ENCODE measurements around the gene NUP133. TPM values are rescaled to one million over a fixed set of nuclear protein-coding genes. Genes with fewer than 3 reads are reported as not detected.

Gene NUP133
- total and polyA plus RNA-seq, 2 of the 4 experiments (the other 2 are of a cell fraction) = 13.4 to 30.5 TPM

DNA sequence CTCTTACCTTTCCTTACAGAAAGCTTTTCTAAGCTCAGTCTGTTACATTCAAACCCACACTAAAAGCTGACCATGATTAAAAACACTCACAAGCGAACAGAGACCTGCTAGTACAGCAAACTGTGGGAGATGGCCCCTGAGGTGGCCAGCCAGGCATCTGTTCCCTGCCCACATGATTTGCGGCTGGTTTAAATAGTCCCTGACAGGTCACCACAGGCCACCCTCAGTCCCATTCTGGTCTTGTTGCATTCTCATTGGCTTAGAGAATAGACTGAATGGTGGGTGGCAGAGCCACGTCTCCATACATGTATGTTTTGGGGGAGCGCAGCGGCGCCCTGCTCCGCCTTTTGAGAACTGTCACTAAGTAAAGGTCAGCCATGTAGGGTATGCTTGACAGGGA is 71.9 kb downstream of the NUP133 start:
- Histone ChIP-seq H2BK15ac (ENCODE audit: low read depth, low read length) (no peak overlapping the region), H4K91ac (ENCODE audit: insufficient read depth, low read depth, low read length) (no peak overlapping the region), H3K27ac (ENCODE audit: insufficient read depth, low read length) (no peak overlapping the region), H3K14ac (replicated peaks; ENCODE audit: low read depth, low read length) (no peak overlapping the region), H2BK5ac (ENCODE audit: low read depth, low read length, poor library complexity, severe bottlenecking) (no peak overlapping the region), H3K4me2 (ENCODE audit: low read depth, low read length) (no peak overlapping the region), H3K56ac (ENCODE audit: extremely low read depth, insufficient read depth, low read length) (no peak overlapping the region), H2BK20ac (ENCODE audit: low read depth, low read length) (no peak overlapping the region), H3K36me3 (ENCODE audit: control insufficient read depth, insufficient read depth, low read length) (peaks cover 7% of the 10 kb centered on the region), H4K20me1 (ENCODE audit: insufficient read depth, low read length) (peaks cover under 1% of the 10 kb centered on the region; the same call in 1 of the 2 replicates), H2AK9ac (replicated peaks; ENCODE audit: low read depth, low read length, poor library complexity) (no peak overlapping the region), H2AFZ (replicated peaks; ENCODE audit: low read length, poor library complexity) (peak overlapping the region; percentile 39), H3K9me1 (ENCODE audit: insufficient read depth, low read length) (peaks cover 7% of the 10 kb centered on the region), H3K4me1 (ENCODE audit: control insufficient read depth, insufficient read depth, low read length) (peaks cover 7% of the 10 kb centered on the region), H3K4ac (ENCODE audit: low read depth, low read length) (no peak overlapping the region), H3K27me3 (ENCODE audit: control insufficient read depth, insufficient read depth, low read length) (peaks cover 42% of the 10 kb centered on the region), H3K4me3 (ENCODE audit: insufficient read depth, low read depth, low read length) (no peak overlapping the region), H4K5ac (ENCODE audit: low read depth, low read length) (no peak overlapping the region), H2BK120ac (ENCODE audit: low read depth, low read length) (no peak overlapping the region), H3K9me3 (ENCODE audit: control insufficient read depth, insufficient read depth, low read length) (peaks cover 8% of the 10 kb centered on the region), H3K23ac (ENCODE audit: low read depth, low read length) (no peak overlapping the region), H3K18ac (ENCODE audit: low read depth, low read length) (no peak overlapping the region), H3K9ac (ENCODE audit: low read depth, low read length) (no peak overlapping the region), H2AK5ac (ENCODE audit: low read depth, low read length) (no peak overlapping the region), H4K8ac (ENCODE audit: low read depth in 2 of 2, low read length in 2 of 2) (no peak overlapping the region), H3K79me1 (ENCODE audit: low read depth in 1 of 2, low read length in 2 of 2) (no peaks in the 10 kb centered on the region; a peak in 1 of 4 replicates)
- BruUV-seq (replicated peaks) = no TSS peak
- dilution Hi-C loops (cut with HindIII; ENCODE audit: low sequenced_read_pairs, unreplicated experiment) = no loop called here
- DNase-seq (no peak), ATAC-seq (ENCODE audit: low read depth) (no peak)
- POLR2A ChIA-PET (ENCODE audit: unreplicated experiment) = no interaction called here
- WGBS, 2 experiments (ENCODE audit: extremely low coverage in 2 of 2, insufficient read length in 1 of 2) = 80% methylated on average over 1 of the region's 7 CpGs; no CpG with 5 or more reads in 1 of the 2 experiments
- no peak for TF ChIP-seq RCOR1 (IDR thresholded peaks at IDR 0.05; ENCODE audit: insufficient replicate concordance, low read length)
- no peak for TF ChIP-seq POLR2A (IDR thresholded peaks at IDR 0.05; ENCODE audit: low read depth, low read length)
- no peak for TF ChIP-seq MAZ (IDR thresholded peaks at IDR 0.05; ENCODE audit: borderline replicate concordance, low read depth, low read length)
- TF ChIP-seq MAFK (IDR thresholded peaks at IDR 0.05; ENCODE audit: low read depth, low read length) = no peak
- no peak for TF ChIP-seq CHD1 (IDR thresholded peaks at IDR 0.05; ENCODE audit: low read depth, low read length)
- TF ChIP-seq, protein P1, sequence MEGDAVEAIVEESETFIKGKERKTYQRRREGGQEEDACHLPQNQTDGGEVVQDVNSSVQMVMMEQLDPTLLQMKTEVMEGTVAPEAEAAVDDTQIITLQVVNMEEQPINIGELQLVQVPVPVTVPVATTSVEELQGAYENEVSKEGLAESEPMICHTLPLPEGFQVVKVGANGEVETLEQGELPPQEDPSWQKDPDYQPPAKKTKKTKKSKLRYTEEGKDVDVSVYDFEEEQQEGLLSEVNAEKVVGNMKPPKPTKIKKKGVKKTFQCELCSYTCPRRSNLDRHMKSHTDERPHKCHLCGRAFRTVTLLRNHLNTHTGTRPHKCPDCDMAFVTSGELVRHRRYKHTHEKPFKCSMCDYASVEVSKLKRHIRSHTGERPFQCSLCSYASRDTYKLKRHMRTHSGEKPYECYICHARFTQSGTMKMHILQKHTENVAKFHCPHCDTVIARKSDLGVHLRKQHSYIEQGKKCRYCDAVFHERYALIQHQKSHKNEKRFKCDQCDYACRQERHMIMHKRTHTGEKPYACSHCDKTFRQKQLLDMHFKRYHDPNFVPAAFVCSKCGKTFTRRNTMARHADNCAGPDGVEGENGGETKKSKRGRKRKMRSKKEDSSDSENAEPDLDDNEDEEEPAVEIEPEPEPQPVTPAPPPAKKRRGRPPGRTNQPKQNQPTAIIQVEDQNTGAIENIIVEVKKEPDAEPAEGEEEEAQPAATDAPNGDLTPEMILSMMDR (conservative IDR thresholded peaks at IDR 0.05; ENCODE audit: low read depth, low read length) = no peak
- TF ChIP-seq RFX5 (IDR thresholded peaks at IDR 0.05; ENCODE audit: low read depth, low read length) = no peak
- intact Hi-C loops (cut with micrococcal nuclease) = no loop called here
- CTCF ChIA-PET = interaction anchor here (0.5 kb wide), 1 partner anchor 30 kb away, joined by 3 read pairs; no protein-coding TSS in a partner anchor
- in situ Hi-C loops (cut with MboI; ENCODE audit: low sequenced_read_pairs) = no loop called here
